Left ventricle myocardium inferior (tissue), 1 donor: Measurements from ENCODE around the gene RSRC2. TPM values are rescaled to one million over a fixed set of nuclear protein-coding genes. Genes with fewer than 3 reads are reported as not detected.

Source experiments
- DNase-seq: peaks from one replicate; pipeline ENCODE4 v3.0.0-alpha.2; 2020
- H3K27ac ChIP-seq: fragments of 200-600 bp; replicated peaks from 2 replicates; pipeline ENCODE4 v1.8.0; 2021
- H3K27me3 ChIP-seq: fragments of 200-600 bp; 2 replicates; pipeline ENCODE4 v1.8.0; 2021; ENCODE audit warnings: low read depth
- H3K36me3 ChIP-seq: fragments of 200-600 bp; 2 replicates; pipeline ENCODE4 v1.8.0; 2021
- H3K4me1 ChIP-seq: fragments of 200-600 bp; 2 replicates; pipeline ENCODE4 v1.8.0; 2021
- H3K4me3 ChIP-seq: fragments of 200-600 bp; 2 replicates; pipeline ENCODE4 v1.8.0; 2021; ENCODE audit warnings: mild to moderate bottlenecking, moderate library complexity
- H3K9me3 ChIP-seq: fragments of 200-600 bp; replicated peaks from 2 replicates; pipeline ENCODE4 v1.8.0; 2021
- CTCF ChIP-seq: fragments of 200-600 bp; IDR thresholded peaks from 2 replicates; pipeline ENCODE4 v1.8.0; 2021; ENCODE audit warnings: antibody characterized with exemption, mild to moderate bottlenecking, borderline replicate concordance
- intact Hi-C: fragments of 100-400 bp; cut with micrococcal nuclease; formaldehyde crosslinking; loops from one replicate; pipeline ENCODE4 v1.11.0; 2022
- total RNA-seq: library from RNA; stranded (reverse); fragmentation: NEBNext Ultra II Directional; extraction: Animal tissue kit (Norgen Biotek cat#: 25700); gene quantifications from one replicate; pipeline ENCODE4 v1.2.1, GENCODE V29; 2021
- donor health status: DM: no; HTN: yes; CAD: no; lungs with severe emphysema.

The RSRC2 gene
- total RNA-seq, 1 donor from 2014 or later = 35.8 TPM

- Histone ChIP-seq H3K27me3 (no peaks in the 10 kb centered on the region), H3K9me3 (no peaks in the 10 kb centered on the region), H3K4me1 (peaks cover 4% of the 10 kb centered on the region), H3K4me3 (no peak overlapping the region), H3K36me3 (peaks cover 92% of the 10 kb centered on the region), H3K27ac (no peak overlapping the region)
- intact Hi-C loops = no loop called here
- TF ChIP-seq CTCF = no peak
- DNase-seq = no peak
Measured at GRCh38 chr12:122481861-122482260, 44.9 kb downstream of the RSRC2 start.

- intact Hi-C loops = no loop called here
- Histone ChIP-seq H3K4me3 (no peak overlapping the region), H3K27me3 (no peaks in the 10 kb centered on the region), H3K36me3 (peaks cover 92% of the 10 kb centered on the region), H3K27ac (no peak overlapping the region), H3K9me3 (no peaks in the 10 kb centered on the region), H3K4me1 (peaks cover 4% of the 10 kb centered on the region)
- TF ChIP-seq CTCF = no peak
- no peak for DNase-seq
Measured at GRCh38 chr12:122480753-122481152, 46.0 kb downstream of the RSRC2 start.

GRCh38 chr12:122474324-122474716 is 52.4 kb downstream of the RSRC2 start:
- H3K9me3 ChIP-seq = no peaks in the 10 kb centered on the region
- no peaks in the 10 kb centered on the region for H3K27me3 ChIP-seq
- intact Hi-C loops = loop anchor here (5.0 kb wide), 1 partner anchor 77 kb away; no protein-coding TSS in a partner anchor
- H3K27ac ChIP-seq = no peak overlapping the region
- no peak overlapping the region for H3K4me3 ChIP-seq
- H3K36me3 ChIP-seq = peaks cover 70% of the 10 kb centered on the region
- peaks cover 21% of the 10 kb centered on the region for H3K4me1 ChIP-seq
- no peak for TF ChIP-seq CTCF
- no peak for DNase-seq

GRCh38 chr12:122473543-122474323 is 53.0 kb downstream of the RSRC2 start:
- intact Hi-C loops = loop anchor here (5.0 kb wide), 1 partner anchor 76 kb away; no protein-coding TSS in a partner anchor
- H3K27ac ChIP-seq = no peak overlapping the region
- peaks cover 64% of the 10 kb centered on the region for H3K36me3 ChIP-seq

More at GRCh38 chr12:122473543-122474323, 53.0 kb downstream of the RSRC2 start:
- no peak for DNase-seq
- no peak for TF ChIP-seq CTCF
- no peak overlapping the region for H3K4me3 ChIP-seq
- peaks cover 21% of the 10 kb centered on the region for H3K4me1 ChIP-seq
- H3K9me3 ChIP-seq = no peaks in the 10 kb centered on the region
- no peaks in the 10 kb centered on the region for H3K27me3 ChIP-seq
